Retinal pigment epithelial cell (primary cell): Measurements from ENCODE around the gene IL6R.

Source experiments
- DNase-seq: peaks from one replicate; pipeline ENCODE4 v3.0.0-alpha.2; 2010; ENCODE audit warnings: low read depth
- H3K4me3 ChIP-seq: 2 replicates; pipeline ENCODE4 v1.5.1; 2011; ENCODE audit warnings: mild to moderate bottlenecking, low read length, control low read depth, moderate library complexity
- CTCF ChIP-seq: conservative IDR thresholded peaks from 2 replicates; pipeline ENCODE4 v1.5.1; 2011; ENCODE audit warnings: low read depth, low read length, control low read depth, inconsistent platforms

Gene IL6R

GRCh38 chr1:154502066-154502743 is 97.1 kb downstream of the IL6R start, which contains the start of the genes SHE and TDRD10:
SHE (minus strand) TSS chr1:154502412; CDS start chr1:154502026, 386 bp downstream.
TDRD10 (plus strand) TSS chr1:154502219; CDS start chr1:154506904, 4,685 bp downstream.
- TF ChIP-seq CTCF: no peak
- DNase-seq: no peak
- no peak within 1 kb of the TSS for H3K4me3 ChIP-seq

GRCh38 chr1:154502744-154503115 is 97.6 kb downstream of the IL6R start:
- DNase-seq: no peak
- TF ChIP-seq CTCF: no peak
- H3K4me3 ChIP-seq: no peak overlapping the region

- no peak overlapping the region for H3K4me3 ChIP-seq
- DNase-seq: no peak
- no peak for TF ChIP-seq CTCF
Measured at GRCh38 chr1:154503898-154504297, 98.8 kb downstream of the IL6R start.

GRCh38 chr1:154512760-154513159 is 107.6 kb downstream of the IL6R start:
- DNase-seq: no peak
- no peak overlapping the region for H3K4me3 ChIP-seq
- no peak for TF ChIP-seq CTCF

- H3K4me3 ChIP-seq: no peak overlapping the region
- TF ChIP-seq CTCF: no peak
- no peak for DNase-seq
Measured at GRCh38 chr1:154514066-154514553, 109.0 kb downstream of the IL6R start.

- no peak overlapping the region for H3K4me3 ChIP-seq
- no peak for TF ChIP-seq CTCF
- DNase-seq: no peak
Measured at GRCh38 chr1:154517661-154518060, 112.5 kb downstream of the IL6R start.
